Progenitor cell of endocrine pancreas (in vitro differentiated cells): Measurements from ENCODE around the gene AP1B1. TPM values are rescaled to one million over a fixed set of nuclear protein-coding genes. Genes with fewer than 3 reads are reported as not detected.

ENCODE experiments used
- DNase-seq: peaks from one replicate; pipeline ENCODE4 v3.0.0; 2021; ENCODE audit warnings: low spot score; ENCODE audit not compliant: unreplicated experiment
- H3K27ac Mint-ChIP-seq: 2 replicates; pipeline ENCODE4 v1.8.0; 2021; ENCODE audit warnings: mild to moderate bottlenecking, moderate library complexity, mixed read lengths
- H3K27me3 Mint-ChIP-seq: 2 replicates; pipeline ENCODE4 v1.8.0; 2021; ENCODE audit warnings: mixed read lengths
- H3K36me3 Mint-ChIP-seq: 2 replicates; pipeline ENCODE4 v1.8.0; 2022; ENCODE audit warnings: mixed read lengths; ENCODE audit not compliant: insufficient read depth
- H3K4me1 Mint-ChIP-seq: 2 replicates; pipeline ENCODE4 v1.8.0; 2021; ENCODE audit warnings: low read depth, mixed read lengths
- H3K4me3 Mint-ChIP-seq: 2 replicates; pipeline ENCODE4 v1.8.0; 2021; ENCODE audit warnings: low read depth, mild to moderate bottlenecking, moderate library complexity, mixed read lengths
- H3K9me3 Mint-ChIP-seq: 2 replicates; pipeline ENCODE4 v1.8.0; 2021; ENCODE audit warnings: low read depth, mixed read lengths
- CTCF ChIP-seq: fragments of 200-600 bp; sonication (generic); IDR thresholded peaks from one replicate; pipeline ENCODE4 v1.5.0; 2021; ENCODE audit warnings: antibody characterized with exemption, mild to moderate bottlenecking; ENCODE audit not compliant: unreplicated experiment
- total RNA-seq: library from RNA; stranded (reverse); gene quantifications from 2 replicates; pipeline ENCODE4 v1.2.1, GENCODE V29; 2021

AP1B1 gene
- total RNA-seq, 1 donor from 2014 or later, result 59.6 TPM

- Mint-ChIP-seq H3K4me1 (peaks cover 6% of the 10 kb centered on the region), H3K27me3 (no peaks in the 10 kb centered on the region), H3K4me3 (no peak overlapping the region), H3K27ac (no peak overlapping the region), H3K9me3 (no peaks in the 10 kb centered on the region), H3K36me3 (peaks cover 27% of the 10 kb centered on the region)
- TF ChIP-seq CTCF, result no peak
- no peak for DNase-seq
Observed at GRCh38 chr22:29339381-29340235, 48.8 kb downstream of the AP1B1 start.

- no peak overlapping the region for H3K27ac Mint-ChIP-seq
- no peaks in the 10 kb centered on the region for H3K27me3 Mint-ChIP-seq
- no peaks in the 10 kb centered on the region for H3K9me3 Mint-ChIP-seq
- no peak overlapping the region for H3K4me3 Mint-ChIP-seq
- DNase-seq, result no peak
- H3K36me3 Mint-ChIP-seq, result peaks cover 29% of the 10 kb centered on the region
- TF ChIP-seq CTCF, result no peak
- H3K4me1 Mint-ChIP-seq, result peaks cover 6% of the 10 kb centered on the region
Observed at GRCh38 chr22:29338398-29338797, 50.0 kb downstream of the AP1B1 start.

- H3K27me3 Mint-ChIP-seq, result no peaks in the 10 kb centered on the region
- peaks cover 28% of the 10 kb centered on the region for H3K36me3 Mint-ChIP-seq
- H3K4me1 Mint-ChIP-seq, result peaks cover 3% of the 10 kb centered on the region
Observed at GRCh38 chr22:29337631-29338284, 50.6 kb downstream of the AP1B1 start.

GRCh38 chr22:29336751-29337490 is 51.4 kb downstream of the AP1B1 start:
- Mint-ChIP-seq H3K27me3 (no peaks in the 10 kb centered on the region), H3K9me3 (no peaks in the 10 kb centered on the region), H3K36me3 (peaks cover 25% of the 10 kb centered on the region), H3K4me1 (no peaks in the 10 kb centered on the region), H3K4me3 (no peak overlapping the region), H3K27ac (peak overlapping the region; percentile 84)
- no peak for TF ChIP-seq CTCF
- no peak for DNase-seq

More at GRCh38 chr22:29337631-29338284, 50.6 kb downstream of the AP1B1 start:
- no peak for DNase-seq
- Mint-ChIP-seq H3K27ac (no peak overlapping the region), H3K9me3 (no peaks in the 10 kb centered on the region), H3K4me3 (no peak overlapping the region)
- TF ChIP-seq CTCF, result no peak

- Mint-ChIP-seq H3K27me3 (no peaks in the 10 kb centered on the region), H3K4me1 (no peaks in the 10 kb centered on the region), H3K36me3 (peaks cover 24% of the 10 kb centered on the region), H3K4me3 (no peak overlapping the region), H3K27ac (no peak overlapping the region), H3K9me3 (no peaks in the 10 kb centered on the region)
- DNase-seq, result no peak
- TF ChIP-seq CTCF, result no peak
Observed at GRCh38 chr22:29335656-29336055, 52.7 kb downstream of the AP1B1 start.
